ENCODE data around the gene PAQR8.
"Not testable (repeated sequence)": the region's sequence is repeated elsewhere in the genome, so short reads cannot be mapped to it uniquely, and the experiment has no call there.

Gene PAQR8

GRCh38 chr6:52377538-52378221, 15.7 kb downstream of the PAQR8 start:
- no peak for DNase-seq (ENCODE audit: low spot score)

GRCh38 chr6:52381249-52381648, 19.3 kb downstream of the PAQR8 start:
- DNase-seq (ENCODE audit: low spot score), result no peak

GRCh38 chr6:52384145-52384766, 22.3 kb downstream of the PAQR8 start:
- DNase-seq (ENCODE audit: low spot score), result no peak

- no peak for DNase-seq (ENCODE audit: low spot score)
These were observed 23.1 kb downstream of the PAQR8 start for GRCh38 chr6:52385074-52385473.

- DNase-seq (ENCODE audit: low spot score), result not testable (repeated sequence)
These were observed 26.2 kb downstream of the PAQR8 start for GRCh38 chr6:52388119-52388518.

- DNase-seq (ENCODE audit: low spot score), result no peak
These were observed 26.8 kb downstream of the PAQR8 start for GRCh38 chr6:52388790-52389189.

GRCh38 chr6:52389264-52389625, 27.3 kb downstream of the PAQR8 start:
- no peak for DNase-seq (ENCODE audit: low spot score)

GRCh38 chr6:52389626-52390360, 27.8 kb downstream of the PAQR8 start:
- DNase-seq (ENCODE audit: low spot score), result no peak

GRCh38 chr6:52390361-52390727, 28.4 kb downstream of the PAQR8 start:
- no peak for DNase-seq (ENCODE audit: low spot score)

GRCh38 chr6:52391599-52391998, 29.6 kb downstream of the PAQR8 start:
- no peak for DNase-seq (ENCODE audit: low spot score)

- DNase-seq (ENCODE audit: low spot score), result peak; percentile 53
These were observed 31.0 kb downstream of the PAQR8 start for GRCh38 chr6:52392944-52393343.

- DNase-seq (ENCODE audit: low spot score), result no peak
These were observed 31.8 kb downstream of the PAQR8 start for GRCh38 chr6:52393780-52394179.

- no peak for DNase-seq (ENCODE audit: low spot score)
These were observed 32.3 kb downstream of the PAQR8 start for GRCh38 chr6:52394251-52394666.

- no peak for DNase-seq (ENCODE audit: low spot score)
These were observed 34.0 kb downstream of the PAQR8 start for GRCh38 chr6:52395969-52396368.

GRCh38 chr6:52399511-52400312, 37.8 kb downstream of the PAQR8 start:
- DNase-seq (ENCODE audit: low spot score), result peak; percentile 72

- DNase-seq (ENCODE audit: low spot score), result no peak
These were observed 38.5 kb downstream of the PAQR8 start for GRCh38 chr6:52400313-52401041.

- no peak for DNase-seq (ENCODE audit: low spot score)
These were observed 41.1 kb downstream of the PAQR8 start for GRCh38 chr6:52403086-52403485.

- DNase-seq (ENCODE audit: low spot score), result no peak
These were observed 41.7 kb downstream of the PAQR8 start for GRCh38 chr6:52403627-52404026.

- no peak for DNase-seq (ENCODE audit: low spot score)
These were observed 43.3 kb downstream of the PAQR8 start for GRCh38 chr6:52405243-52405642.

GRCh38 chr6:52407467-52407866, 45.5 kb downstream of the PAQR8 start:
- peak; percentile 57 for DNase-seq (ENCODE audit: low spot score)

- no peak for DNase-seq (ENCODE audit: low spot score)
These were observed 47.5 kb downstream of the PAQR8 start for GRCh38 chr6:52409499-52409898.

- peak; percentile 48 for DNase-seq (ENCODE audit: low spot score)
These were observed 49.0 kb downstream of the PAQR8 start for GRCh38 chr6:52410979-52411378.
